IMR-90 (cell line): ENCODE measurements around the gene CEMP1. TPM values are rescaled to one million over a fixed set of nuclear protein-coding genes. Genes with fewer than 3 reads are reported as not detected.
"Not testable (repeated sequence)": the region's sequence is repeated elsewhere in the genome, so short reads cannot be mapped to it uniquely, and the experiment has no call there.

Experiments used
- ATAC-seq: fragments of 200-7000 bp; cut with Tn5 transposase; 2 replicates; pipeline ENCODE4 v1.9.1; 2020; ENCODE audit warnings: low read depth, mild to moderate bottlenecking, moderate library complexity
- BruUV-seq: library from RNA; stranded (reverse); fragments of 400-500 nt; replicated peaks from 2 replicates; lab custom pipeline; 2021; lab: Mats Ljungman, UMichigan
- CTCF ChIA-PET: fragments of 300-600 bp; formaldehyde crosslinking; extraction: SDS; loops from one replicate; lab custom pipeline; 2021; ENCODE audit warnings: antibody characterized with exemption; lab: Yijun Ruan, JAX
- POLR2A ChIA-PET: fragments of 300-600 bp; sonication (Branson Sonifier 250); formaldehyde crosslinking; loops from one replicate; lab custom pipeline; 2022; ENCODE audit warnings: antibody characterized with exemption; ENCODE audit not compliant: unreplicated experiment; lab: Charles Lee
- DNase-seq: peaks from one replicate; pipeline ENCODE4 v3.0.0; 2013
- H2AFZ ChIP-seq: replicated peaks from 2 replicates; pipeline ENCODE3; 2013; ENCODE audit warnings: low read length, mild to moderate bottlenecking; ENCODE audit not compliant: poor library complexity
- H2AK5ac ChIP-seq: 2 replicates; pipeline ENCODE4 v1.6.1; 2013; ENCODE audit warnings: low read depth, low read length, inconsistent platforms
- H2AK9ac ChIP-seq: replicated peaks from 2 replicates; pipeline ENCODE3; 2013; ENCODE audit warnings: mild to moderate bottlenecking, low read depth, low read length, moderate library complexity; ENCODE audit not compliant: poor library complexity
- H2BK120ac ChIP-seq: 2 replicates; pipeline ENCODE4 v1.6.1; 2013; ENCODE audit warnings: low read depth, low read length, inconsistent platforms
- H2BK15ac ChIP-seq: 3 replicates; pipeline ENCODE4 v1.6.1; 2013; ENCODE audit warnings: low read depth, low read length, inconsistent platforms
- H2BK20ac ChIP-seq: 2 replicates; pipeline ENCODE4 v1.6.1; 2013; ENCODE audit warnings: low read depth, mild to moderate bottlenecking, inconsistent platforms, low read length, moderate library complexity
- H2BK5ac ChIP-seq: 2 replicates; pipeline ENCODE4 v1.6.1; 2013; ENCODE audit warnings: mild to moderate bottlenecking, low read depth, low read length, inconsistent platforms; ENCODE audit not compliant: poor library complexity, severe bottlenecking
- H3K14ac ChIP-seq: replicated peaks from 2 replicates; pipeline ENCODE4 v1.6.1; 2013; ENCODE audit warnings: low read depth, low read length, inconsistent platforms
- H3K18ac ChIP-seq: 2 replicates; pipeline ENCODE4 v1.6.1; 2013; ENCODE audit warnings: low read depth, low read length, control low read depth
- H3K23ac ChIP-seq: 2 replicates; pipeline ENCODE4 v1.6.1; 2013; ENCODE audit warnings: low read depth, low read length, inconsistent platforms
- H3K27ac ChIP-seq: 2 replicates; pipeline ENCODE4 v1.5.1; 2013; ENCODE audit warnings: mild to moderate bottlenecking, control low read depth, low read length; ENCODE audit not compliant: insufficient read depth
- H3K27me3 ChIP-seq: 2 replicates; pipeline ENCODE4 v1.6.1; 2013; ENCODE audit warnings: low read length; ENCODE audit not compliant: control insufficient read depth, insufficient read depth
- H3K36me3 ChIP-seq: 2 replicates; pipeline ENCODE4 v1.6.1; 2013; ENCODE audit warnings: low read length, mixed read lengths; ENCODE audit not compliant: control insufficient read depth, insufficient read depth
- H3K4ac ChIP-seq: 2 replicates; pipeline ENCODE4 v1.6.1; 2013; ENCODE audit warnings: low read depth, low read length, inconsistent platforms
- H3K4me1 ChIP-seq: 2 replicates; pipeline ENCODE4 v1.6.1; 2013; ENCODE audit warnings: low read length, mixed read lengths; ENCODE audit not compliant: control insufficient read depth, insufficient read depth
- H3K4me2 ChIP-seq: 2 replicates; pipeline ENCODE4 v1.6.1; 2013; ENCODE audit warnings: low read depth, mild to moderate bottlenecking, control low read depth, low read length, moderate library complexity
- H3K4me3 ChIP-seq: 2 replicates; pipeline ENCODE4 v1.5.1; 2013; ENCODE audit warnings: low read depth, mild to moderate bottlenecking, control low read depth, low read length, moderate library complexity; ENCODE audit not compliant: insufficient read depth
- H3K56ac ChIP-seq: 2 replicates; pipeline ENCODE4 v1.6.1; 2013; ENCODE audit warnings: low read length, inconsistent platforms; ENCODE audit not compliant: insufficient read depth; ENCODE audit errors: extremely low read depth
- H3K79me1 ChIP-seq, 2 experiments: 2 replicates each; pipeline ENCODE4 v1.6.1; 2013; ENCODE audit warnings: low read length in 2 of 2, inconsistent platforms in 1 of 2, low read depth in 1 of 2
- H3K9ac ChIP-seq: 2 replicates; pipeline ENCODE4 v1.6.1; 2013; ENCODE audit warnings: low read depth, low read length, control low read depth
- H3K9me1 ChIP-seq: 2 replicates; pipeline ENCODE4 v1.6.1; 2013; ENCODE audit warnings: low read length, inconsistent platforms; ENCODE audit not compliant: insufficient read depth
- H3K9me3 ChIP-seq: 2 replicates; pipeline ENCODE4 v1.6.1; 2013; ENCODE audit warnings: low read length; ENCODE audit not compliant: control insufficient read depth, insufficient read depth
- H4K20me1 ChIP-seq: 2 replicates; pipeline ENCODE4 v1.6.1; 2013; ENCODE audit warnings: low read length, inconsistent platforms; ENCODE audit not compliant: insufficient read depth
- H4K5ac ChIP-seq: 2 replicates; pipeline ENCODE4 v1.6.1; 2013; ENCODE audit warnings: mild to moderate bottlenecking, low read depth, low read length, control low read depth
- H4K8ac ChIP-seq, 2 experiments: 2 replicates each; pipeline ENCODE4 v1.6.1; 2013; ENCODE audit warnings: low read depth in 2 of 2, low read length in 2 of 2, control low read depth in 1 of 2, inconsistent platforms in 1 of 2
- H4K91ac ChIP-seq: 2 replicates; pipeline ENCODE4 v1.6.1; 2013; ENCODE audit warnings: low read depth, low read length, inconsistent platforms; ENCODE audit not compliant: insufficient read depth
- WGBS, 2 experiments: methylation state at CpG; one replicate each; pipeline versions ENCODE4 v1.1.5 to v1.1.7; 2013; ENCODE audit warnings: missing lambda C conversion rate in 2 of 2; ENCODE audit not compliant: insufficient read length in 1 of 2; ENCODE audit errors: extremely low coverage in 2 of 2; 5-methylcytosine and 5-hydroxymethylcytosine counted together
- dilution Hi-C: fragments of 300-500 bp; cut with HindIII; formaldehyde crosslinking; loops from one replicate; pipeline ENCODE4 v1.14.3; 2018; ENCODE audit warnings: low sequenced_read_pairs; ENCODE audit not compliant: unreplicated experiment
- in situ Hi-C: fragments of 300-500 bp; cut with MboI; formaldehyde crosslinking; loops from 3 replicates; pipeline ENCODE4 v1.14.3; 2019; ENCODE audit warnings: low sequenced_read_pairs, inconsistent platforms, mixed read lengths
- intact Hi-C: fragments of 100-400 bp; cut with micrococcal nuclease; formaldehyde crosslinking; loops from 2 replicates; pipeline ENCODE4 v1.10.0; 2022
- polyA plus RNA-seq, 3 experiments: library from polyadenylated mRNA; depleted of rRNA; stranded (reverse); fragments of >200 nt; gene quantifications; 2 replicates each; pipeline ENCODE4 v1.2.3, GENCODE V29; 2012; ENCODE audit warnings: low replicate concordance in 1 of 3
- total RNA-seq: library from RNA; depleted of rRNA; stranded (reverse); fragments of >200 nt; gene quantifications from 2 replicates; pipeline ENCODE4 v1.2.3, GENCODE V29; 2012

CEMP1 gene
- total and polyA plus RNA-seq, 2 of the 4 experiments (the other 2 are of a cell fraction), result not detected

GRCh38 chr16:2572704-2573103 is 41.5 kb upstream of the CEMP1 start:
- intact Hi-C loops, H4K20me1 ChIP-seq, H3K4me2 ChIP-seq, dilution Hi-C loops, H3K4me1 ChIP-seq, H2BK120ac ChIP-seq, POLR2A ChIA-PET, H4K5ac ChIP-seq, H3K56ac ChIP-seq, H4K91ac ChIP-seq, ATAC-seq, H2AK5ac ChIP-seq, H3K9me3 ChIP-seq, H3K36me3 ChIP-seq, H2BK20ac ChIP-seq, in situ Hi-C loops, H2AK9ac ChIP-seq, H4K8ac ChIP-seq, H3K27me3 ChIP-seq, H3K23ac ChIP-seq, H3K79me1 ChIP-seq, DNase-seq, H2BK5ac ChIP-seq, H3K4me3 ChIP-seq, BruUV-seq, H3K14ac ChIP-seq, H2AFZ ChIP-seq, H3K18ac ChIP-seq, H3K27ac ChIP-seq, CTCF ChIA-PET, H3K9ac ChIP-seq, H3K4ac ChIP-seq, H3K9me1 ChIP-seq, H2BK15ac ChIP-seq: not testable (repeated sequence)
- WGBS, 2 experiments, result no CpG with 5 or more reads among the region's 6 CpGs

DNA sequence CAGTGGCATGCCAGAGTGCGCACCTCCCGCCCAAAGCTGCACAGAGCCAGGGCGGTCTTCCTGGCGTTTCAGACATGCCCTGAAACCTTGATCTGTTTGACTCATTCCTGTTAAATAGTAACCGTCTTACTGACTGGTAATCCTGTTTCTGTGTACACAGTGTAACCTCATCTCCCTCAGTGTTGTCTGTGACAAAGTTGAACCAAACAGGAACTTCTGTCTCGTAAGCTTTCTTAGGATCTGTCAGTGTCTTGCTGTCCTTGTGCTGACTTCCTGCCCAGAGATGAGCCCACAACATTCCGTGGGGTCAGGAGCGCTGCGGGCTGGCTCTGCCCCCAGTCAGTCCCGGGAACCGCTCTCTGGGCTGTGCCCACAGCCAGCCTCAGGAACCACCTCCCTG is 37.4 kb upstream of the CEMP1 start:
- H2AK5ac ChIP-seq, intact Hi-C loops, CTCF ChIA-PET, H3K9me3 ChIP-seq, H3K4me1 ChIP-seq, dilution Hi-C loops, H3K27ac ChIP-seq, H2BK5ac ChIP-seq, H2BK120ac ChIP-seq, POLR2A ChIA-PET, ATAC-seq, in situ Hi-C loops, H3K27me3 ChIP-seq, H3K4me3 ChIP-seq, H2BK15ac ChIP-seq, H4K8ac ChIP-seq, H3K18ac ChIP-seq, H3K14ac ChIP-seq, H3K79me1 ChIP-seq, H3K9me1 ChIP-seq, H3K36me3 ChIP-seq, H4K91ac ChIP-seq, H2AK9ac ChIP-seq, H2BK20ac ChIP-seq, H3K56ac ChIP-seq, H4K20me1 ChIP-seq, H3K4ac ChIP-seq, H3K23ac ChIP-seq, DNase-seq, H4K5ac ChIP-seq, H3K4me2 ChIP-seq, H3K9ac ChIP-seq, H2AFZ ChIP-seq, BruUV-seq: not testable (repeated sequence)
- WGBS, 2 experiments, result no CpG with 5 or more reads among the region's 11 CpGs
